AG09309 (cell line): ENCODE results near the gene SRM.
"Not testable (repeated sequence)": the region's sequence is repeated elsewhere in the genome, so short reads cannot be mapped to it uniquely, and the experiment has no call there.

ENCODE experiments used
- DNase-seq: peaks from one replicate; pipeline ENCODE4 v3.0.0-alpha.2; 2010; ENCODE audit warnings: low read depth
- H3K4me3 ChIP-seq: 2 replicates; pipeline ENCODE4 v1.5.1; 2011; ENCODE audit warnings: mild to moderate bottlenecking, low read depth, low read length, moderate library complexity; ENCODE audit not compliant: control insufficient read depth
- TF ChIP-seq, protein P1 (sequence below): IDR thresholded peaks from 2 replicates; pipeline ENCODE4 v1.5.1; 2011; ENCODE audit warnings: mild to moderate bottlenecking, low read depth, low read length, inconsistent platforms; ENCODE audit not compliant: insufficient read depth, control insufficient read depth; ENCODE audit errors: missing control alignments

SRM gene

GRCh38 chr1:11059968-11060830 is at the start of gene SRM:
Gene SRM, minus strand, starts transcription at chr1:11060018. Its CDS starts 75 bp downstream, at chr1:11059943.
- DNase-seq = peak; percentile 46
- TF ChIP-seq, protein P1, sequence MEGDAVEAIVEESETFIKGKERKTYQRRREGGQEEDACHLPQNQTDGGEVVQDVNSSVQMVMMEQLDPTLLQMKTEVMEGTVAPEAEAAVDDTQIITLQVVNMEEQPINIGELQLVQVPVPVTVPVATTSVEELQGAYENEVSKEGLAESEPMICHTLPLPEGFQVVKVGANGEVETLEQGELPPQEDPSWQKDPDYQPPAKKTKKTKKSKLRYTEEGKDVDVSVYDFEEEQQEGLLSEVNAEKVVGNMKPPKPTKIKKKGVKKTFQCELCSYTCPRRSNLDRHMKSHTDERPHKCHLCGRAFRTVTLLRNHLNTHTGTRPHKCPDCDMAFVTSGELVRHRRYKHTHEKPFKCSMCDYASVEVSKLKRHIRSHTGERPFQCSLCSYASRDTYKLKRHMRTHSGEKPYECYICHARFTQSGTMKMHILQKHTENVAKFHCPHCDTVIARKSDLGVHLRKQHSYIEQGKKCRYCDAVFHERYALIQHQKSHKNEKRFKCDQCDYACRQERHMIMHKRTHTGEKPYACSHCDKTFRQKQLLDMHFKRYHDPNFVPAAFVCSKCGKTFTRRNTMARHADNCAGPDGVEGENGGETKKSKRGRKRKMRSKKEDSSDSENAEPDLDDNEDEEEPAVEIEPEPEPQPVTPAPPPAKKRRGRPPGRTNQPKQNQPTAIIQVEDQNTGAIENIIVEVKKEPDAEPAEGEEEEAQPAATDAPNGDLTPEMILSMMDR = no peak

DNA sequence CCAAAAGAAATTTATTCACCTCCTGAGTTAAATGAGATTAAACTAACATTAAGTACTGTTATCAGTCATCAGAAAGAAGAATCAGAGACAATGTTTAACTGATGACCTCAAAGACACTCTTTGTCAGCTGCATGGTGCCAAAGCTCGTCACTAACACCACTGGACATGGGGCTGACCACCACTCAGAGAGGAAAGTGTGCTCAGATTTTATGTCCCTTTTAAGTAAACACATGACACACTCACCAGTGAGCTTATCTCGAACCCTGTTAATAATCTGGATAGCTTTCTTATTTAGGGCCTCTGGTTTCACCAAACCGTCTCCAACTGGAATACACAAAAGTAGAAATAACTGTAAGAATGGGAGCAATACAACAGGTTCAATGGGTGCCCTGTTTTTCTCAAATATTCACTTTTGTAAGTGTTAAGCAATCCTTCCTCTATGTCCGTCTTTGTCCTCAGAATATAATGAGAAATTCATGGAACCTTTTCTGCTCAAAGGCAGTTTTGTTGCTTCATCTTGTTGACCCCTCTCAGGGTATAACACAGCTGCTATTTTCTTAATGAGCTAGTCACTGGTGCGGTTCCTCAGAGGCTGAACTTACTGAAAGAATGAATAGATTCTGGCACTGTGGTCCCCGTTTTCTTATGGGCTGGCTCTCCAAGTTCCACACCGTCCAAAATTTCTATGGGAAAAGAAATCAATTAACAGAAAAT is 49.4 kb upstream of the SRM start:
- TF ChIP-seq, protein P1 = no peak
- no peak for DNase-seq
- no peak overlapping the region for H3K4me3 ChIP-seq

More at GRCh38 chr1:11059968-11060830, at the start of gene SRM:
- peak within 1 kb of the TSS; percentile 99 for H3K4me3 ChIP-seq

- TF ChIP-seq, protein P1 = no peak
- H3K4me3 ChIP-seq = no peak overlapping the region
- DNase-seq = no peak
Measured at GRCh38 chr1:11107599-11107998, 47.8 kb upstream of the SRM start.

GRCh38 chr1:11105586-11105985 is 45.8 kb upstream of the SRM start:
- no peak for DNase-seq
- no peak overlapping the region for H3K4me3 ChIP-seq
- TF ChIP-seq, protein P1 = no peak

GRCh38 chr1:11101347-11101746 is 41.5 kb upstream of the SRM start:
- TF ChIP-seq, protein P1 = no peak
- H3K4me3 ChIP-seq = no peak overlapping the region

GRCh38 chr1:11100806-11101205 is 41.0 kb upstream of the SRM start:
- DNase-seq, H3K4me3 ChIP-seq: not testable (repeated sequence)

More at GRCh38 chr1:11101347-11101746, 41.5 kb upstream of the SRM start:
- DNase-seq = no peak

- peak overlapping the region; percentile 86 for H3K4me3 ChIP-seq
- DNase-seq = no peak
- TF ChIP-seq, protein P1 = no peak
Measured at GRCh38 chr1:11100149-11100493, 40.3 kb upstream of the SRM start.
